Thyroid gland (tissue), 4 donors: Measurements from ENCODE around the gene ADAMTS6.

Experiments
- CTCF ChIP-seq, 6 experiments: fragments of 200-600 bp in 3 of 6; fragments of 450-650 bp in 3 of 6; sonication (generic) in 3 of 6; IDR thresholded peaks; one replicate each; pipeline ENCODE4 v1.5.1; 2016 to 2019; ENCODE audit warnings: antibody characterized with exemption in 6 of 6, mild to moderate bottlenecking in 2 of 6, inconsistent platforms in 1 of 6, moderate library complexity in 1 of 6
- POLR2A ChIP-seq, 2 donors: fragments of 450-650 bp; IDR thresholded peaks; one replicate each; pipeline ENCODE4 v1.6.1; 2017; ENCODE audit warnings: antibody characterized with exemption in 2 of 2, mild to moderate bottlenecking in 2 of 2, moderate library complexity in 1 of 2

GRCh38 chr5:65203746-65204145 lies 278.0 kb downstream of the ADAMTS6 start:
- TF ChIP-seq CTCF (IDR thresholded peaks at IDR 0.05), result no peak
- no peak for TF ChIP-seq POLR2A (IDR thresholded peaks at IDR 0.05)
